LoVo (cell line): Measurements from ENCODE around the gene SSTR5.
A peak's percentile ranks its signal among the peaks of the same experiment; 100 is the strongest.
"Not testable (repeated sequence)": the region's sequence is repeated elsewhere in the genome, so short reads cannot be mapped to it uniquely, and the experiment has no call there.

ENCODE experiments used
- DNase-seq: peaks from one replicate; pipeline ENCODE4 v3.0.0-alpha.2; 2016; ENCODE audit warnings: low spot score

Gene SSTR5

GRCh38 chr16:1092685-1093283 lies 20.2 kb downstream of the SSTR5 start:
- DNase-seq, result not testable (repeated sequence)

- DNase-seq, result peak; percentile 64
These were observed 21.0 kb downstream of the SSTR5 start for GRCh38 chr16:1093284-1094123.

- no peak for DNase-seq
These were observed 21.6 kb downstream of the SSTR5 start for GRCh38 chr16:1094124-1094479.

GRCh38 chr16:1094601-1095449 lies 22.3 kb downstream of the SSTR5 start:
- DNase-seq, result no peak

- no peak for DNase-seq
These were observed 23.1 kb downstream of the SSTR5 start for GRCh38 chr16:1095450-1096168.

- DNase-seq, result no peak
These were observed 23.9 kb downstream of the SSTR5 start, which contains the start of gene C1QTNF8 for GRCh38 chr16:1096169-1097082. C1QTNF8 (minus strand) TSS chr16:1096244; CDS start chr16:1094922, 1,322 bp downstream.

- no peak for DNase-seq
These were observed 24.6 kb downstream of the SSTR5 start for GRCh38 chr16:1097156-1097555.

- no peak for DNase-seq
These were observed 25.3 kb downstream of the SSTR5 start for GRCh38 chr16:1097800-1098199.

- DNase-seq, result no peak
These were observed 25.9 kb downstream of the SSTR5 start for GRCh38 chr16:1098266-1098991.

- DNase-seq, result no peak
These were observed 26.9 kb downstream of the SSTR5 start for GRCh38 chr16:1099189-1100083.

GRCh38 chr16:1100084-1100800 lies 27.7 kb downstream of the SSTR5 start:
- DNase-seq, result no peak

GRCh38 chr16:1101133-1101532 lies 28.6 kb downstream of the SSTR5 start:
- DNase-seq, result no peak

- no peak for DNase-seq
These were observed 29.2 kb downstream of the SSTR5 start for GRCh38 chr16:1101573-1102332.

- DNase-seq, result no peak
These were observed 29.8 kb downstream of the SSTR5 start for GRCh38 chr16:1102333-1102700.

GRCh38 chr16:1102921-1103635 lies 30.5 kb downstream of the SSTR5 start:
- peak; percentile 60 for DNase-seq

GRCh38 chr16:1103636-1103980 lies 31.1 kb downstream of the SSTR5 start:
- DNase-seq, result no peak
